LNCaP clone FGC (cell line): Measurements from ENCODE around the gene TRAPPC1.

Experiments used
- DNase-seq: peaks from one replicate; pipeline ENCODE4 v3.0.0-alpha.2; 2011; ENCODE audit warnings: low read depth
- H3K4me3 ChIP-seq: 2 replicates; pipeline ENCODE4 v1.5.1; 2011; ENCODE audit warnings: mild to moderate bottlenecking, low read depth, low read length, control low read depth
- TF ChIP-seq, protein P1 (sequence below): IDR thresholded peaks from 2 replicates; pipeline ENCODE4 v1.5.1; 2012; ENCODE audit warnings: mild to moderate bottlenecking; ENCODE audit not compliant: control insufficient read depth, insufficient read depth; ENCODE audit errors: extremely low read depth

TRAPPC1 gene

GRCh38 chr17:7931709-7932482, at the start of gene TRAPPC1, which contains the start of gene CNTROB:
TSS of gene TRAPPC1 (minus strand) at chr17:7931946. CDS start at chr17:7931829, 117 bp downstream.
TSS of gene CNTROB (plus strand) at chr17:7932206. CDS start at chr17:7933080, 874 bp downstream.
- peak within 1 kb of the TSS; percentile 93 for H3K4me3 ChIP-seq
- peak; percentile 96 for DNase-seq
- TF ChIP-seq, protein P1, sequence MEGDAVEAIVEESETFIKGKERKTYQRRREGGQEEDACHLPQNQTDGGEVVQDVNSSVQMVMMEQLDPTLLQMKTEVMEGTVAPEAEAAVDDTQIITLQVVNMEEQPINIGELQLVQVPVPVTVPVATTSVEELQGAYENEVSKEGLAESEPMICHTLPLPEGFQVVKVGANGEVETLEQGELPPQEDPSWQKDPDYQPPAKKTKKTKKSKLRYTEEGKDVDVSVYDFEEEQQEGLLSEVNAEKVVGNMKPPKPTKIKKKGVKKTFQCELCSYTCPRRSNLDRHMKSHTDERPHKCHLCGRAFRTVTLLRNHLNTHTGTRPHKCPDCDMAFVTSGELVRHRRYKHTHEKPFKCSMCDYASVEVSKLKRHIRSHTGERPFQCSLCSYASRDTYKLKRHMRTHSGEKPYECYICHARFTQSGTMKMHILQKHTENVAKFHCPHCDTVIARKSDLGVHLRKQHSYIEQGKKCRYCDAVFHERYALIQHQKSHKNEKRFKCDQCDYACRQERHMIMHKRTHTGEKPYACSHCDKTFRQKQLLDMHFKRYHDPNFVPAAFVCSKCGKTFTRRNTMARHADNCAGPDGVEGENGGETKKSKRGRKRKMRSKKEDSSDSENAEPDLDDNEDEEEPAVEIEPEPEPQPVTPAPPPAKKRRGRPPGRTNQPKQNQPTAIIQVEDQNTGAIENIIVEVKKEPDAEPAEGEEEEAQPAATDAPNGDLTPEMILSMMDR = no peak

DNA sequence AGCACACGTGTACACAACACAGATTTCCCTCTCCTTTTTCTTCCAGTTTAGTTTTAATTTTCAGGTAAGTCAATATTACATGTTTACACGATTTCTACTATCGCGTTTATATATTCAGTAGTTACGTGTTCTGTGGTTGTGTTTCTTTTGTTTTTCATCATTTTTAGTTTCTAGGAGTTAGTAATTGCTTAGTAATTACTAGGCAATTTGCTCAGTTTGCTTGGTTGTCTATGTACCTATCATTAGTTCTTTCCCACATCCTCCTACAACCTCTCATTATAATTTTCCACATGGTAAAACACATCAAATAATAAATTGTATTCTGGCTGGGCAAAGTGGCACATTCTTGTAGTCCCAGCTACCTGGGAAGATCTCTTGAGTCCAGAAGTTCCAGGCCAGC, 46.1 kb upstream of the TRAPPC1 start:
- DNase-seq = no peak
- TF ChIP-seq, protein P1 = no peak
- no peak overlapping the region for H3K4me3 ChIP-seq

- no peak overlapping the region for H3K4me3 ChIP-seq
- TF ChIP-seq, protein P1 = no peak
- no peak for DNase-seq
Measured at GRCh38 chr17:7977039-7977438, 45.3 kb upstream of the TRAPPC1 start.

GRCh38 chr17:7974638-7975131, 42.9 kb upstream of the TRAPPC1 start:
- TF ChIP-seq, protein P1 = no peak

DNA sequence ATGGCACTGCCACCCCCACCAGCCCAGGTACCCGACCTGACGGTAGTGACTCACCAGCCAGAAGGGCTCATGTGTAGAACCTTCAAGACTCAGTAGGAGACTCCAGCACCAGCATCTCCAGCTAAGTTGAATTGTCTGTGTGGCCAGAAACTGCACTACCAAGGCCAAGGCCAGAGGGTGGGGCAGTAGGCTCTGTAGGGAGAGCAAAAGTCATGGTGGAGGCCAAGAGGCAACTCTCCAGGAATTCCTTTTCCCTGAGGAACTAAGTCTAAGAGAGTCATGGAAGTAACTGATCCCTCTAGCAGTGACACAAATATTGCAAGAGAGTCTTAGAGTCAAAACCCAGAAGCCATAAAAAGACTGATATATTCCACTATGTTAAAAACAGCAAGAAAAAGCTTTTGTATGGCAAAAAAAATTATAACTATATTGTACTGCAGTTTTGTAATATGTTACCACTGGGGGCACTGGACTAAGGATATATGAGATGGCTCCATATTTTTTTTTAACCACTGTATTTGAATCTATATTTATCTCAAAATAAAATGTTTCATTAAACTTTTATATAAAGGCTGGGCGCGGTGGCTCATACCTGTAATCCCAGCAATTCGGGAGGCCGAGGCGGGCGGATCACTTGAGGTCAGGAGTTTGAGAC, 40.5 kb upstream of the TRAPPC1 start:
- TF ChIP-seq, protein P1 = no peak
- no peak for DNase-seq
- no peak overlapping the region for H3K4me3 ChIP-seq

More at GRCh38 chr17:7974638-7975131, 42.9 kb upstream of the TRAPPC1 start:
- H3K4me3 ChIP-seq = no peak overlapping the region
- DNase-seq = no peak

- no peak for DNase-seq
- H3K4me3 ChIP-seq = no peak overlapping the region
- TF ChIP-seq, protein P1 = no peak
Measured at GRCh38 chr17:7971651-7972050, 39.9 kb upstream of the TRAPPC1 start.
